ENCODE data around the gene SRBD1. TPM values are rescaled to one million over a fixed set of nuclear protein-coding genes. Genes with fewer than 3 reads are reported as not detected.

Gene SRBD1
- total and polyA plus RNA-seq, 8 donors = 4.4 to 45.7 (median 25.5) TPM

DNA sequence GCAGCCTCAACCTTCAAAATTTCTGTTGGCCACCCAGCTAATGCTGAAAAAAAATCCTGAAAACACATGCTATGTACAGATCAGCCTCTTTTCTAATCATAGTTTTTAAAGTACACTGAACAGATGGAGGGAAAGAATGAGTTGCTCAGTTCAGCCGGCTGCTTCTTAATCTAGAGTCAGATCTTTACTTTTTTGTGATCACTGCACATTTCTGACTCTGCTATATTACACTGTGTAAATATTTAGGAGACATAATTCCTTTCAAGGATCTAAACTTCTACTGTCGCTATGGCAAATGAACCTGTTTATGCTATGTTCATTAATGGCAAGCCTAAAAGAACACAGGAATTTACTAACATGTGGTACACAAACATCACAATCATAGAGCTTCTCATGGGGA is 114.2 kb downstream of the SRBD1 start:
- 47 to 57% (median 56%) methylated on average over 2 of the region's 2 CpGs for WGBS, 5 donors
- H3K36me3 ChIP-seq = peaks cover 0 to 8% (median 0%) of the 10 kb centered on the region in 4 donors
- intact Hi-C loops (cut with DNase I; ENCODE audit: low total_unique reads) = no loop called here

GRCh38 chr2:45494978-45495293 is 116.1 kb downstream of the SRBD1 start:
- TF ChIP-seq EP300 (IDR thresholded peaks at IDR 0.05) = no peak
- TF ChIP-seq POLR2A (IDR thresholded peaks at IDR 0.05) = no peak
- TF ChIP-seq POLR2AphosphoS5 (IDR thresholded peaks at IDR 0.05) = no peak
- TF ChIP-seq, protein P1, sequence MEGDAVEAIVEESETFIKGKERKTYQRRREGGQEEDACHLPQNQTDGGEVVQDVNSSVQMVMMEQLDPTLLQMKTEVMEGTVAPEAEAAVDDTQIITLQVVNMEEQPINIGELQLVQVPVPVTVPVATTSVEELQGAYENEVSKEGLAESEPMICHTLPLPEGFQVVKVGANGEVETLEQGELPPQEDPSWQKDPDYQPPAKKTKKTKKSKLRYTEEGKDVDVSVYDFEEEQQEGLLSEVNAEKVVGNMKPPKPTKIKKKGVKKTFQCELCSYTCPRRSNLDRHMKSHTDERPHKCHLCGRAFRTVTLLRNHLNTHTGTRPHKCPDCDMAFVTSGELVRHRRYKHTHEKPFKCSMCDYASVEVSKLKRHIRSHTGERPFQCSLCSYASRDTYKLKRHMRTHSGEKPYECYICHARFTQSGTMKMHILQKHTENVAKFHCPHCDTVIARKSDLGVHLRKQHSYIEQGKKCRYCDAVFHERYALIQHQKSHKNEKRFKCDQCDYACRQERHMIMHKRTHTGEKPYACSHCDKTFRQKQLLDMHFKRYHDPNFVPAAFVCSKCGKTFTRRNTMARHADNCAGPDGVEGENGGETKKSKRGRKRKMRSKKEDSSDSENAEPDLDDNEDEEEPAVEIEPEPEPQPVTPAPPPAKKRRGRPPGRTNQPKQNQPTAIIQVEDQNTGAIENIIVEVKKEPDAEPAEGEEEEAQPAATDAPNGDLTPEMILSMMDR (IDR thresholded peaks at IDR 0.05) = no peak
- intact Hi-C loops (cut with DNase I; ENCODE audit: low total_unique reads) = no loop called here

More for the DNA sequence above, 114.2 kb downstream of the SRBD1 start:
- Histone ChIP-seq H3K27me3 (no peaks in the 10 kb centered on the region), H3K9me3 (peaks cover 0 to 7% (median 5%) of the 10 kb centered on the region in 4 donors), H3K27ac (no peak overlapping the region), H3K4me3 (no peak overlapping the region), H3K4me1 (peaks cover 0 to 8% (median 3%) of the 10 kb centered on the region in 4 donors)
- TF ChIP-seq POLR2A (IDR thresholded peaks at IDR 0.05) (no peak), POLR2AphosphoS5 (IDR thresholded peaks at IDR 0.05) (no peak), EP300 (IDR thresholded peaks at IDR 0.05) (no peak)
- peak in 1 of 2 donors; percentile 5 for DNase-seq

DNA sequence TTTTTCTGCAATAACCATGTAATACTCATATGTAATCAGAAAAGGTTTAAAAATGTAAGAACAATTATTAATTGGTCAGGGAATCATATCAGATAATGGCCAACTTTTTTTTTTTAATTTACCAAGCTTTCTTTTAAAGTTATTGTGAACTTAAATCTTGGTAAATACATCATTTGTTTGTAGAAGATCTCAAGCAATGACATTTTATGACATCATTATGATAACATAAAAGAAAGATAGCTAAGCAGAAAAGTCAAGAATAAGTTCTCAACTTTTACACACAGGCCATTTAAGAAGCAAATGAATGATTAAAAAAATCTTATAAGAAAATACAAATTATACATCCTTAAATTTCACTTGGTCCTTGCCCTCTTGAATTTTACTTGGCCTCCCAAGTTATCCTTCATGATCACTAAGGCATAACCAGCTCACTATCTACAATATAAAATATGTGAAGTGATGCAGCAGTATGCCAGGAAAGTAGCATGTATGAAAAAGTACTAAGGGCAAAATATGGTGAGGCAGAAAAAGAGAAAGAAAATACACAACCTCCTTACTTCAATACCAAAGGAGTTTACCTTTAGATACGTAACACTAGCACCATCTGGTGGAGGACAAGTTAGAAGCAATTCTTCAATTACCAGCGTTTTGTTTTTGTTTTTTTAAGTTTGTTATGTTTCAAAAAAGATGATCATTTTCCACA is 116.6 kb downstream of the SRBD1 start:
- H3K27me3 ChIP-seq = no peaks in the 10 kb centered on the region
- H3K9me3 ChIP-seq = no peaks in the 10 kb centered on the region
- intact Hi-C loops (cut with DNase I; ENCODE audit: low total_unique reads) = no loop called here
- H3K4me1 ChIP-seq = peaks cover 0 to 8% (median 3%) of the 10 kb centered on the region in 4 donors
- no peak for TF ChIP-seq POLR2AphosphoS5 (IDR thresholded peaks at IDR 0.05)
- no peak for TF ChIP-seq POLR2A (IDR thresholded peaks at IDR 0.05)
- TF ChIP-seq, protein P1 (IDR thresholded peaks at IDR 0.05) = peak in 5 of 7 experiments; percentile 55 to 81 (median 67)
- WGBS, 5 donors = 1 to 8% (median 6%) methylated on average over 2 of the region's 2 CpGs
- peak in 1 of 2 donors; percentile 87 for DNase-seq
- no peaks in the 10 kb centered on the region for H3K36me3 ChIP-seq
- no peak overlapping the region for H3K4me3 ChIP-seq
- H3K27ac ChIP-seq = no peak overlapping the region

More at GRCh38 chr2:45494978-45495293, 116.1 kb downstream of the SRBD1 start:
- Histone ChIP-seq H3K27me3 (no peaks in the 10 kb centered on the region), H3K4me1 (peaks cover 0 to 8% (median 3%) of the 10 kb centered on the region in 4 donors), H3K27ac (no peak overlapping the region), H3K4me3 (no peak overlapping the region), H3K9me3 (no peaks in the 10 kb centered on the region), H3K36me3 (no peaks in the 10 kb centered on the region)
- DNase-seq = no peak
- 23 to 47% (median 31%) methylated on average over 1 of the region's 1 CpG for WGBS, 5 donors

GRCh38 chr2:45484965-45485364 is 126.1 kb downstream of the SRBD1 start:
- no peak for DNase-seq
- intact Hi-C loops (cut with DNase I; ENCODE audit: low total_unique reads) = loop anchor here (5.0 kb wide), 1 partner anchor 508 kb away; no protein-coding TSS in a partner anchor
- H3K4me3 ChIP-seq = no peak overlapping the region
- no peaks in the 10 kb centered on the region for H3K27me3 ChIP-seq
- H3K4me1 ChIP-seq = no peaks in the 10 kb centered on the region
- H3K9me3 ChIP-seq = no peaks in the 10 kb centered on the region
- no peak overlapping the region for H3K27ac ChIP-seq
- H3K36me3 ChIP-seq = peaks cover 0 to 14% (median 2%) of the 10 kb centered on the region in 4 donors
- no peak for TF ChIP-seq POLR2A (IDR thresholded peaks at IDR 0.05)
- no peak for TF ChIP-seq POLR2AphosphoS5 (IDR thresholded peaks at IDR 0.05)
- TF ChIP-seq EP300 (IDR thresholded peaks at IDR 0.05) = no peak
- TF ChIP-seq, protein P1 (IDR thresholded peaks at IDR 0.05) = no peak
- 72 to 83% (median 79%) methylated on average over 3 of the region's 3 CpGs for WGBS, 5 donors

DNA sequence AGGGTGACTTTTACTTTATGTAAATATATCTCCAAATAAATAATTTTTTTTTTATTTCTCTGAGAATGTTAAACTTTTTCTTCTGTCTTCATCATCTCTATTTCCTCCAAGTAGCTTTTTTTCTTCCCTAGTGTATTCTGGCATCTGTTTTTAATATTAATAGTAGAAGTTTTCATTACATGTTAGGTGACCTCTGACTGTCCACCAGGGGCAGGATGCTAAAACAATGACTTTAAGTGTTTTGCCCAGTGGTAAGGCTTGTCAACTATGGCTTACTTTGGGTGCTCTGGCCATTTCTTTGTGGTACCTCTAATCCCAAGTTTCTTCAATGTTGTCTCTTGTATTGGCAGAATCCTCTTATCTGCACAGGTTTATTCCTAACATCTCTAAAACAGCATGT is 127.1 kb downstream of the SRBD1 start:
- DNase-seq = no peak
- H3K4me1 ChIP-seq = no peaks in the 10 kb centered on the region
- H3K27ac ChIP-seq = no peak overlapping the region
- TF ChIP-seq POLR2AphosphoS5 (IDR thresholded peaks at IDR 0.05) = no peak
- TF ChIP-seq, protein P1 (IDR thresholded peaks at IDR 0.05) = no peak
- TF ChIP-seq EP300 (IDR thresholded peaks at IDR 0.05) = no peak
- TF ChIP-seq POLR2A (IDR thresholded peaks at IDR 0.05) = no peak
- H3K9me3 ChIP-seq = peaks cover 0 to 4% (median 0%) of the 10 kb centered on the region in 4 donors
- no peak overlapping the region for H3K4me3 ChIP-seq
- H3K36me3 ChIP-seq = peaks cover 0 to 14% (median 9%) of the 10 kb centered on the region in 4 donors
- intact Hi-C loops (cut with DNase I; ENCODE audit: low total_unique reads) = no loop called here
- no peaks in the 10 kb centered on the region for H3K27me3 ChIP-seq

All from stomach (tissue), 9 donors.